KOPT-K1 (cell line): ENCODE data around the gene CLIC4.
"Not testable (repeated sequence)": the region's sequence is repeated elsewhere in the genome, so short reads cannot be mapped to it uniquely, and the experiment has no call there.

Experiments
- H3K27ac ChIP-seq: fragments of 200-600 bp; sonication (generic); 2 replicates; pipeline ENCODE4 v1.5.1; 2016; ENCODE audit warnings: antibody characterized with exemption, mild to moderate bottlenecking, low read depth, low read length; ENCODE audit not compliant: poor library complexity, severe bottlenecking
- H3K36me3 ChIP-seq: fragments of 200-600 bp; sonication (generic); 2 replicates; pipeline ENCODE4 v1.5.1; 2017; ENCODE audit warnings: antibody characterized with exemption, mild to moderate bottlenecking, low read length, moderate library complexity; ENCODE audit not compliant: insufficient read depth
- H3K9me3 ChIP-seq: fragments of 200-600 bp; sonication (generic); 2 replicates; pipeline ENCODE4 v1.5.1; 2017; ENCODE audit warnings: antibody characterized with exemption, low read length, mild to moderate bottlenecking; ENCODE audit not compliant: insufficient read depth, poor library complexity, severe bottlenecking

Gene CLIC4

GRCh38 chr1:24770881-24771280, 25.6 kb downstream of the CLIC4 start:
- Histone ChIP-seq H3K9me3 (no peaks in the 10 kb centered on the region), H3K27ac (no peak overlapping the region), H3K36me3 (no peaks in the 10 kb centered on the region)

- Histone ChIP-seq H3K27ac (no peak overlapping the region), H3K9me3 (no peaks in the 10 kb centered on the region), H3K36me3 (no peaks in the 10 kb centered on the region)
Observed at GRCh38 chr1:24771574-24771973, 26.3 kb downstream of the CLIC4 start.

GRCh38 chr1:24773618-24774017, 28.4 kb downstream of the CLIC4 start:
- Histone ChIP-seq H3K27ac (no peak overlapping the region), H3K36me3 (no peaks in the 10 kb centered on the region)

GRCh38 chr1:24775348-24775747, 30.1 kb downstream of the CLIC4 start:
- no peaks in the 10 kb centered on the region for H3K36me3 ChIP-seq
- H3K27ac ChIP-seq: no peak overlapping the region
- no peaks in the 10 kb centered on the region for H3K9me3 ChIP-seq

More at GRCh38 chr1:24773618-24774017, 28.4 kb downstream of the CLIC4 start:
- H3K9me3 ChIP-seq: no peaks in the 10 kb centered on the region

GRCh38 chr1:24775916-24776315, 30.7 kb downstream of the CLIC4 start:
- Histone ChIP-seq H3K36me3 (no peaks in the 10 kb centered on the region), H3K27ac (no peak overlapping the region)

GRCh38 chr1:24776821-24777220, 31.6 kb downstream of the CLIC4 start:
- Histone ChIP-seq H3K9me3 (no peaks in the 10 kb centered on the region), H3K27ac (no peak overlapping the region), H3K36me3 (no peaks in the 10 kb centered on the region)

More at GRCh38 chr1:24775916-24776315, 30.7 kb downstream of the CLIC4 start:
- no peaks in the 10 kb centered on the region for H3K9me3 ChIP-seq

- Histone ChIP-seq H3K36me3 (no peaks in the 10 kb centered on the region), H3K9me3 (no peaks in the 10 kb centered on the region), H3K27ac (no peak overlapping the region)
Observed at GRCh38 chr1:24778141-24778540, 32.9 kb downstream of the CLIC4 start.

- H3K9me3 ChIP-seq, H3K27ac ChIP-seq, H3K36me3 ChIP-seq: not testable (repeated sequence)
Observed at GRCh38 chr1:24779199-24779598, 34.0 kb downstream of the CLIC4 start.

- no peaks in the 10 kb centered on the region for H3K36me3 ChIP-seq
- H3K27ac ChIP-seq: no peak overlapping the region
Observed at GRCh38 chr1:24779689-24780464, 34.6 kb downstream of the CLIC4 start.

GRCh38 chr1:24780626-24781025, 35.4 kb downstream of the CLIC4 start:
- H3K27ac ChIP-seq, H3K36me3 ChIP-seq, H3K9me3 ChIP-seq: not testable (repeated sequence)

More at GRCh38 chr1:24779689-24780464, 34.6 kb downstream of the CLIC4 start:
- H3K9me3 ChIP-seq: no peaks in the 10 kb centered on the region

- H3K36me3 ChIP-seq: no peaks in the 10 kb centered on the region
- no peak overlapping the region for H3K27ac ChIP-seq
- no peaks in the 10 kb centered on the region for H3K9me3 ChIP-seq
Observed at GRCh38 chr1:24782689-24783088, 37.4 kb downstream of the CLIC4 start.

- H3K27ac ChIP-seq: no peak overlapping the region
- H3K9me3 ChIP-seq: no peaks in the 10 kb centered on the region
- no peaks in the 10 kb centered on the region for H3K36me3 ChIP-seq
Observed at GRCh38 chr1:24783713-24784112, 38.5 kb downstream of the CLIC4 start.

GRCh38 chr1:24786191-24786590, 40.9 kb downstream of the CLIC4 start:
- Histone ChIP-seq H3K36me3 (no peaks in the 10 kb centered on the region), H3K9me3 (no peaks in the 10 kb centered on the region), H3K27ac (no peak overlapping the region)

GRCh38 chr1:24790490-24790889, 45.2 kb downstream of the CLIC4 start:
- H3K27ac ChIP-seq: no peak overlapping the region
- H3K9me3 ChIP-seq: no peaks in the 10 kb centered on the region

GRCh38 chr1:24793447-24794129, 48.3 kb downstream of the CLIC4 start:
- H3K27ac ChIP-seq: no peak overlapping the region
- peaks cover 3% of the 10 kb centered on the region; the same call in 1 of the 2 replicates for H3K36me3 ChIP-seq
- peaks cover 11% of the 10 kb centered on the region for H3K9me3 ChIP-seq

More at GRCh38 chr1:24790490-24790889, 45.2 kb downstream of the CLIC4 start:
- no peaks in the 10 kb centered on the region for H3K36me3 ChIP-seq

- H3K9me3 ChIP-seq: peaks cover 12% of the 10 kb centered on the region
- not testable (repeated sequence) for H3K36me3 ChIP-seq, H3K27ac ChIP-seq
Observed at GRCh38 chr1:24794130-24794502, 48.9 kb downstream of the CLIC4 start.
